ENCODE data around the gene ADCY2.

GRCh38 chr5:7503564-7503963 lies 107.6 kb downstream of the ADCY2 start:
- TF ChIP-seq CTCF (IDR thresholded peaks at IDR 0.05) = no peak
- no peak for TF ChIP-seq POLR2A (IDR thresholded peaks at IDR 0.05)

All from esophagus squamous epithelium (tissue), 4 donors.